LNCaP clone FGC (cell line): ENCODE measurements around the gene GLE1.
"Not testable (repeated sequence)": the region's sequence is repeated elsewhere in the genome, so short reads cannot be mapped to it uniquely, and the experiment has no call there.

ENCODE experiments used
- DNase-seq: peaks from one replicate; pipeline ENCODE4 v3.0.0-alpha.2; 2011; ENCODE audit warnings: low read depth
- H3K4me3 ChIP-seq: 2 replicates; pipeline ENCODE4 v1.5.1; 2011; ENCODE audit warnings: mild to moderate bottlenecking, low read depth, low read length, control low read depth
- TF ChIP-seq, protein P1 (sequence below): IDR thresholded peaks from 2 replicates; pipeline ENCODE4 v1.5.1; 2012; ENCODE audit warnings: mild to moderate bottlenecking; ENCODE audit not compliant: control insufficient read depth, insufficient read depth; ENCODE audit errors: extremely low read depth

Gene GLE1

DNA sequence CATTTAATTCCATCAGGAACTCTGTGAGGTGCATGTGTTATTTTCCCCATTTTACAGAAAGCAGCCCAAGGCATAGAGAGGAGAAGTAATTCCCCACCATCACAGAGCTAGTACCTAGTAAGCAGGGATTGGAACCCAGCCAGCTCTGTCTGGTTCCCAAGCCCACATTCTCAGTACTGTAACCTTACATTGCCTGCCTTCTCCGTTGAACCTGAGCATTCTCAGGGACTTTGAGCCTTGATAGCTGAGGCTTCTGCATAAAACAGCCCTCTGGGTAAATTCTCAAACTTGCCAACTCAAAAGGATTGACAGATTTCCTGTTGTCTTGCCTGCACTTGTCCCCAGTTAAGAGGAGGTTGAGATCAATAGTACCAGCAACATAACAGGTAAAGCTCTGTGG is 9.2 kb upstream of the GLE1 start:
- DNase-seq: no peak
- no peak overlapping the region for H3K4me3 ChIP-seq
- TF ChIP-seq, protein P1, sequence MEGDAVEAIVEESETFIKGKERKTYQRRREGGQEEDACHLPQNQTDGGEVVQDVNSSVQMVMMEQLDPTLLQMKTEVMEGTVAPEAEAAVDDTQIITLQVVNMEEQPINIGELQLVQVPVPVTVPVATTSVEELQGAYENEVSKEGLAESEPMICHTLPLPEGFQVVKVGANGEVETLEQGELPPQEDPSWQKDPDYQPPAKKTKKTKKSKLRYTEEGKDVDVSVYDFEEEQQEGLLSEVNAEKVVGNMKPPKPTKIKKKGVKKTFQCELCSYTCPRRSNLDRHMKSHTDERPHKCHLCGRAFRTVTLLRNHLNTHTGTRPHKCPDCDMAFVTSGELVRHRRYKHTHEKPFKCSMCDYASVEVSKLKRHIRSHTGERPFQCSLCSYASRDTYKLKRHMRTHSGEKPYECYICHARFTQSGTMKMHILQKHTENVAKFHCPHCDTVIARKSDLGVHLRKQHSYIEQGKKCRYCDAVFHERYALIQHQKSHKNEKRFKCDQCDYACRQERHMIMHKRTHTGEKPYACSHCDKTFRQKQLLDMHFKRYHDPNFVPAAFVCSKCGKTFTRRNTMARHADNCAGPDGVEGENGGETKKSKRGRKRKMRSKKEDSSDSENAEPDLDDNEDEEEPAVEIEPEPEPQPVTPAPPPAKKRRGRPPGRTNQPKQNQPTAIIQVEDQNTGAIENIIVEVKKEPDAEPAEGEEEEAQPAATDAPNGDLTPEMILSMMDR: no peak

GRCh38 chr9:128495804-128496417 is 8.6 kb upstream of the GLE1 start:
- TF ChIP-seq, protein P1: no peak
- no peak overlapping the region for H3K4me3 ChIP-seq
- no peak for DNase-seq

DNA sequence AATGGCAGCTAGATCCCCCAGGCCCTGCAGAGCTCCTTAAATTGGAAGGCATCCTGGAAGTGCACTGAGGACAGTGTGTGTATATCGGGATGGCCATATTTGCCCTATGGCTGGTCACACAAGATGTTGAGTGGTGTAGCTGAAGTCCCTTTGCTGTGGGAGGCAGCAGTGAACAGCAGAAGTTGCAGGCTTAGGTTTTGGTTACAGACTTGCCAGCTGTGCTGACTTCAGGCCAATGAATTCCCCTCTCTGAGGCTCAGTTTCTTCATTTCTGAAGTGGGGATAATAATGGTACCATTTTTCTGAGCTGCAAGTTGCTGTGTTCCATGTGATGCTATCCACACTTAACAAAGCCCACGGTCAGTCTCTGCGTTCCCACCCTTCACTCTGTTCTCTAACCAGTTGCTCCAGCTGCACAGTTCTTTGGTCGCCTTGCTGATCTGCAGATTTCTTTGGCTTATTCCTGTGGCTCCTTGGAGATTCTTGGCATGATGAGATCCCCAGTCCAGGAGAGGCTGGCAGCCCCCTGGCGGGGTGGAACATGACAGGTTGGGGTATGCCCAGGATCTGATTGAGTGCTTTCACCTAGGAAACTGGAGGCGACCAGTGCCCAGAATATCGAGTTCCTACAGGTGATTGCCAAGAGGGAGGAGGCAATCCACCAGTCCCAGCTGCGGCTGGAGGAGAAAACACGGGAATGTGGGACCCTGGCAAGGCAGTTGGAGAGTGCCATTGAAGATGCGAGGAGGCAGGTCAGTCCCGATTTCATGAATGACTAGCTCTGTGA is 6.5 kb upstream of the GLE1 start:
- H3K4me3 ChIP-seq: no peak overlapping the region
- TF ChIP-seq, protein P1: no peak
- no peak for DNase-seq

- TF ChIP-seq, protein P1: no peak
- H3K4me3 ChIP-seq: no peak overlapping the region
- no peak for DNase-seq
Observed at GRCh38 chr9:128498911-128499310, 5.6 kb upstream of the GLE1 start.

DNA sequence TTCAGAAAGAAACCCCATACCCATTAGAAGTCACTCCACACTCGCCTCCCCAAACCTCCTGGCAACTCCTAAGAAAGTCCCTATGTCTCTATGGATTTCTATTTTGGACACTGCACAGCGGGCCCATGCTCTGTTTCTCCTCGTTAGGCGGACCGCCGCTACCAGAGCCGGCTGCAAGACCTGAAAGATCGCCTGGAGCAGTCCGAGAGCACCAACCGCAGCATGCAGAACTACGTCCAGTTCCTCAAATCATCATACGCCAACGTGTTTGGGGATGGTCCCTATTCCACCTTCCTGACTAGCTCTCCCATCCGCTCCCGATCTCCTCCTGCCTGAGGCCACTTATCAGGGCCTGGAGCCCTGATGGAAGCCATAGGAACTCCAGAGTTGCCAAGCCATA is 4.6 kb upstream of the GLE1 start:
- TF ChIP-seq, protein P1: no peak
- no peak overlapping the region for H3K4me3 ChIP-seq
- no peak for DNase-seq

- not testable (repeated sequence) for DNase-seq, H3K4me3 ChIP-seq
Observed at GRCh38 chr9:128503415-128503825, 1.1 kb upstream of the GLE1 start.

DNA sequence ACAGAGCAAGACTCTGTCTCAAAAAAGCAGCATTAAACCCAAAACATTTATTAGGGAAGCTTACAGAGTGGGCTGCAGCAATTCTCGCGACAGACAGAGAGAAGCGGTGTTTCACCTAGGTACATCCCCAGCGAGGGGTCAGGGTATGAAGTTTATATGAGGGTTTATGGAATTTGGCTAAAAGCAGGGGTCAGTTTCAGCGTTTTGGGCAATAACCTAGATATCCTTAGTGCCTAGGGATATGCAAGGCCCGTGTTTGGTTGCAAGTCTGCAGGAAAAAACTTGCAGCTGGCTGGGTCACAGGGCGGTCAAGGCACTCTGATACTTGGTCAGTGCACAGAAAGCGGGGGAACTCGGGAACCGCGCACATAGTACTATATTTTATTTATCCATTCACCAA is 649 bp upstream of the GLE1 start:
- peak overlapping the region; percentile 95 for H3K4me3 ChIP-seq
- TF ChIP-seq, protein P1: no peak
- no peak for DNase-seq
